Anterior cingulate cortex (tissue), 58 donors: ENCODE measurements around the gene DLG1.
A peak's percentile ranks its signal among the peaks of the same experiment; 100 is the strongest.

Source experiments
- DNase-seq, 58 donors: peaks; one replicate each; lab custom pipeline; 2025; lab: John Stamatoyannopoulos, UW

The DLG1 gene

DNA sequence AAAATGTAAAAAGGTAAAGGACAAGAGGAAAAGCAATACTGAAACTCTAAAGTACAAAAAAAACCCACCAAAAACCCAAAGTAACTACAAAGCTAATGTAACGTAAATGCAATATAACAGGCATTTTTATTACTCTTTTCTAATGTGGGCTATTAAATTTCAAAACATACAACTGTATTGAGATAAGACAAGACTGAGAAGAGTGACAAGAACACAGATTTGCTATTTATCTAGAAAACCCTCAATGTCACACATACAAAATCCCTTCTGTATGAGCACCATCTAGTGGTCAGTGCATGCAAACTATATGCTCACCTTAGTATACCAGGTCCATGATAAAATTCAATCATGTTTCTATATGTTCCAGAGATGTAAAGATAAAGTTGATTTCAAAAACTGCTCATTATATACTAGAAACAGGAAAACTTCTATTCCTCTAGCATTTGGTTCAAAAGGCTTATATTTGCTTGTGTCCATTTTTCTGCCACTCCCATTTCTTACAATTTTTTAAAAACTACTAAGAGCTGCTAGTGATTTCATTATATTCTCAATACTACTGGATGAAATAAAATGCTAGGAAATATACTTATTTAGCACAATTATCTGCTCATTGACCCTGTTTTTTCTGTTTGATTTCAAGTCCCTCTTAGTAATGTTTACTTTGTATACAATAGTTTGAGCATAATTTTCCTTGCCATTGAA lies 111.4 kb downstream of the DLG1 start:
- DNase-seq: peak in 5 of 58 donors; percentile 1 to 50 (median 8)

DNA sequence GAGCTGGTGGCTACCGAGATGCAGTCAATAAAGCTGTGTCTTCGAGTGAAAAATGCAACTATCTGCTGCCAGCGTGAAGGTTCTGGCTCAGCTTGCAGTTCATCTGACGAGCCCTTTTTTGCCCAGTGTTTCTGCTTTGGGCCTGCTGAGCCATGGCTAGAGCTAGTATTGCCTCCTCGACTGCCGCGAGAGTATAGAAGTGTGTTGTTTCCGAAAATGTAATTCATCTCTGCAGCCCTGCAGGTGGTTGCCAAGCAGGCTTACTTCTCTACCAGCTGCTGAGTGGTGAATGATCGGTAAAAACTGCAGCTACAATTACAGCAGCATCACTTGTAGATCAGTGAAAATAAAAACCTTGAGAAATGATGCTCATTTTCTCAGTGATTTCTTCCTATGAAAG lies 114.8 kb downstream of the DLG1 start:
- peak in 33 of 58 donors; percentile 5 to 61 (median 18) for DNase-seq

DNA sequence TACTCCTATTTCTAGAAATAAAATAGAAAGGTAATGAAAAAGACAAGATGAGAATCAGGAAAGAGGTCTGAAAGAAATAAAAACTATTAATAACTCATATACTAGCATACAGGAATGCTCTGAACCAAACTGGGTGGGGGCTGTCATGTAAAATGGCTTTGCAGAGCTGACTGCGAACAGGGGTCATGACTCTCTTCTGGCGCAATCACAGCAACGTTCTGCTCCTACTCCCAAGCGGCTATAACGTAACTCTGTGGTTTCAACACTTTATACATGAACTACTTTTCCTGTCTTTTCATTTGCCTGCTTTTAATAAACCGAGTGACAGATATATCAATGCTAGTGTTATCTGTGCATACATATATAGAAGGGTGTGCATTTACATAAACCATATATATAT lies 116.7 kb downstream of the DLG1 start:
- peak in 1 of 58 donors; percentile 4 for DNase-seq

DNA sequence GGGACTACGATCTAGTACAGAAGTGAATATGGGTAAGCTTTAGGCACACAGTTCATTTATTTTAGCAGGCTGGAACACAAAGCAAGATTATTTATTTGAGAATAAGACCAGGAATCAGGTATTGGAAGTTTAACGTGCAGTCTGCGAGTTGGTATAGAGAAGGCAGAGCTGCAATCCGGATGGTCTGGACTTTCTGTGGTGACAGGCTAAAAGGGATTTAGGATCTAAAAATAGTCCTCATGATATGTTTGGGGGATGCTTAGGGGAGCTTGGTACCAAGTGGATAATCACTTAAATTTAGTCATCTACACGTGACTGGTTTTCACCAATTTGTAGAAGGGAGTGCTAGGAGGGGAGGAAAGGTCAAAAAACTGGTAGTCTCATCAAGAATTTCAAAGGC lies 119.4 kb downstream of the DLG1 start:
- no peak for DNase-seq

DNA sequence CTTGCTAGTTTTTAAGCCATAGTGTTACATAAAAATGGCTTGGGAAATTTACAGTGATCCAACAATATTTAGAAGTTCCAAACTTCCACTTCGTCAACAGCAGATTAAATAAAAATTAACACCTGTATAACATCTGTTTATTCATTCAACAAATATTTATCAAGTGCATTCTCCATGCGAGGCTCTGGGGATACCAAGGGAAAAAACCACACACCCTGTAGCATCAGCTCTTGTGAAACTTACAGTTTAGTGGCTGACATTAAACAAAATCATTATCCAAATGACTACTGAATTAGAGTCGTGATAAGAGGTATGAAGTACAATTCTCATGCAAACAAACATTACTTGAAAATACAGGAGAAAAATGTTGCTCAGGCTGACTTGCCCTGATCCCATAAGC lies 122.9 kb downstream of the DLG1 start:
- DNase-seq: no peak

DNA sequence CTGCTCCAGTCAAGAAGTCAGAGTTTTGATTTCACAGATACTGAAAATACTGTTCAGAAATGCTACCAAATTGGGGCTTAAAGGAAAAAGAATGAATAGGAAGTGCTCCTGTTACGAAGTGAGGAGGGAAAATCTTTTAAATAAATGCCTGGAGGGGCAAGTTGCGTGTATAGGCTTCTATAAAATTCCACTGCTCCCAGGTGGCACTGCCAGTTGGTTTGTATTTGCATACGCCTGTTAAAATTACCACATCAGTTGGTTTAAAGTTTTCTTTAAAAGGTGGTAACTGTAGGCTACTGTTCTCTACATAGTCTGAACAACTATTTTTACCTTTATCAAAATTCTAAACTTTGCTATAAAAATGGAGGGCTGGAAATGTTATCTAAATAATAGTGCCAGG lies 123.5 kb downstream of the DLG1 start:
- no peak for DNase-seq

DNA sequence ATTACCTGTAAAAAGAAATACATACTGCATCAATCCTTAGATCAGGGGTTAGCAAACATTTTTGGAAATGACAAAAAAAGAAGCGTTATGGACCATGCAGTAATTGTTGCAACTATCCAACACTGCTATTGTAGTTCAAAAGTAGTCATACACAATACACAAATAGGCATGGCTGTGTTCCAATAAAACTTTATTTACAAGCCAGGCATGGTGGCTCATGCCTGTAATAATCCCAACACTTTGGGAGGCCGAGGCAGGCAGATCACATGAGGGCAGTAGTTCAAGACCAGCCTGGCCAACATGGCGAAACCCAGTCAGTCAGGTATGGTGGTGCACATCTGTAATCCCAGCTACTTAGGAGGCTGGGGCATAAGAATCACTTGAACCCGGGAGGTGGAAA lies 124.8 kb downstream of the DLG1 start:
- no peak for DNase-seq

DNA sequence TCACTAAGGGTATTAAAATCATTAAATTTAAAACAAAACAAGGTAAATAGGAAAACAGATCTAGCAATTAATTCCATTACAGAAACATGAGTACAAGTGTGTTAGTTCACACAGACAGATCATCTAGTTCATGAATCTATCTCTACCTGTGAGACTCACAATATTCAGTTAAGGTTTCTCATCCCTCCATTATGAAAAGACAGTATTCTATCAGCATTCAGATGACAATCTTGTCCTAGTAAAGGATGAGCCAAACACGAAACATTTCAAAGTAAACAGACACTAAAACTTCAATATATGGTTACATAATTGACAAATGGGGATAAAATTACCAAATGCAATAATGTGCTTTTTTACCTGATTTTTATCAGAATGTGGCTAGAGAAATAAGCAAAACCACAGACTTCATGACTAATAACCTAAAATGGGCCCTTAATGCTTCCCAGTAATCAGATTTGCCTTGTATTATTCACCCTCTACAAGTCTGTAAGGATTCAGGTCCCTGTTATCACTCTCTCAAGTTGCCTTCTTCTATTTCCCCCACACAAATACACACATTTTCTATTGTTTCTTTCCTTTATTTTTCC lies 126.8 kb downstream of the DLG1 start:
- DNase-seq: no peak

DNA sequence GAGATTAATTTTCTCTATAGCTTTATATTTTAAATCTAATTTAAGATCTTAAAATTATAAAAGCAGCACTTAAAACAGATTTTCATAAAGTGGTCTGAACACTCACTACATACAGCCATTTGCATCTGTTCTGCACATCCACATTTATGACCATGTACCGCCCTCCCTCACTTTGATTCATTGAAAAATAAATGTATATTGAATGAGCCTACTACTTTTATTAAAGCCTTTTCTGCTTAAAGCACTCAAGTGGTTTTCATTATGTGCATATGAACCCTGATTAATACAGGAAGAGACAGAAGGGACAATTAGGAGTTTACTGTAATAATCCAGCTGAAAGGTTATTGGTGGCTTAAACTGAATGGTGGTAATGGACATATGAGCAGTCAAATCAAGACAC lies 129.4 kb downstream of the DLG1 start:
- no peak for DNase-seq

DNA sequence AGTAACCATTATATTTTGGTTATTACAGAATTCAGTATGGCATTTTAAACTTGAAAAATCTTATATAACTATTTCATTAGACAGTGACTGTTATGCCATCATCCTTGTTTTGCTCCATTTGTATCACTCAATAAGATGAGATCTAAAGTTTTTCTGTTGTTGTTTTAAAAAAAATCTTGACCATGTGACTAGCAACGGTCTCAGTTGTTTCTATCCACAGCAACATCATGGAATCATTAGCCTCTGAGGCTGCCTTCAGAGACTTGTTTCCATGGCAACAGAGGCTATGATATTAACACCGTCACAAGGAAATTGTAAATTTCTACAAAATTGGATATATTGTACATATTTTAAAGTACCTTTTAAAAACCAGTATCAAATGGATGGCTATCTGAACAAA lies 129.8 kb downstream of the DLG1 start:
- peak in 1 of 58 donors; percentile 4 for DNase-seq

DNA sequence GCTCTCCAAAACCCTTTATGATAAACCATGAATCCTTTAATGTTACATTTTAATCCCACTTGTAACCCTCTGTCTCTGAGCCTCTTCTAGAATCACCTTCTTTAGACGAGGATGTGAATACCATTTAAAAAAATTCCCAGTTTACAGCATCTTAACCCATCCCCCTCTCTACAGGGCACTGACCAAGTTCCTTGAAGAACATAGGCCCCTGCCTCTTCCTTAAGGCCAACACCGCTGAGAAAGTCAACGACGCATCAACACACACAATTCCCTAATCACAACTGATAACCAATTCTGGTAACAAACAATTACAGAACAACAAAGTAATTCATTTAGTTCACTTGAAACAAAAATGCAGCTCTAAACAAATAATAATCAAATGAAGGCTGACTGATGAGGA lies 130.3 kb downstream of the DLG1 start:
- no peak for DNase-seq

DNA sequence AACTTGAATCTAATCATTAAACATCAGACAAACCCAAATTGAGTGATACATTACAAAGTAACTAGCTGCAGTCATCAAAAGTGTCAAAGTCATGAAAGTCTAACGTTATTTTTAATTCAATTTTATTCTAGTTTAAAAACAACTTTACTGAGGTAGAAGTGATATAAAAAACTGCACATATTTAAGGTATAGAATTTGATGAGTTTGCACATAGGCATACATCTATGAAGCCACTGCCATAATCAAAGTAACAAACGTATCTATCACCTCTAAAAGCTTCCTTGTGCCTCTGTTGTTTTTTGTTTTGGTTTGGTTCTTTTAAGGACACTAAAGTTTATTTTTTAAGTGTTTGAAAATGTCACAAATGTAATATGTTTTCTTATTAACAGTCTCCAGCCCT lies 130.9 kb downstream of the DLG1 start:
- no peak for DNase-seq

DNA sequence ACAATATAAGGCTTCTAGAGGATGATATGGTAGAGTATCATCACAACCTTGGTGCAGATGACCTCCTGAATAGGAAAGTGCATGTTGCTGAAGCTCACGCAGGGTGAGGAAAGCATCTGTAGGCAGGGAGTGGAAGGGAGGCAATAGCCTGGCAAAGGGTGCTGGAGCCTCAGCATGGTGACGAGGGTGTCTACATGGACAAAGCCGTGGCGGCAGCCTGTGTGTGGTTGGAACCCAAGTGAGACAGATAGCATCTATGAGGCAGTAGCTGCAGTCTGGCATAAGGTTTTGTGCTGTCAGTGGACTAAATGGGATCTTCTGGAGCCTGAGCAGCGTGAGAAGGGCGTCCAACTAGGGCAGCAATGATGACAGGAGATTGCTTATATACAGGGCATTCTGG lies 132.5 kb downstream of the DLG1 start:
- peak in 2 of 58 donors; percentile 1 to 8 for DNase-seq

DNA sequence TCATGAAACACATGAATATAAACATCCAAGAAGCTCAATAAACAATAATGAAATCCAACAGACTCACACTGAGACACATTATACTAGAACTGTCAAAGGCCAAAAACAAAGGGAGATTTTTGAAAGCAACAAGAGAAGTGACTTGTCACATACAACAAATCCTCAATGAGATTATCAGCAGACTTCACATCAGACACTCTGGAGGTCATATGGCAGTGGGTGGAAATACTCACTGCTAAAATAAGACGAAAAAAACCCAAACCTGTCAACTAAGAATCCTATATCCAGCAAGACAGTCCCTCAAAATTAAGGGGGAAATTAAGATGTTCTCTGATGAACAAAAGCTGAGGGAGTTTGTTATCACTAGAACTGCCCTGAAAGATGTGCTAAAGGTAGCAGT lies 143.4 kb downstream of the DLG1 start:
- no peak for DNase-seq

DNA sequence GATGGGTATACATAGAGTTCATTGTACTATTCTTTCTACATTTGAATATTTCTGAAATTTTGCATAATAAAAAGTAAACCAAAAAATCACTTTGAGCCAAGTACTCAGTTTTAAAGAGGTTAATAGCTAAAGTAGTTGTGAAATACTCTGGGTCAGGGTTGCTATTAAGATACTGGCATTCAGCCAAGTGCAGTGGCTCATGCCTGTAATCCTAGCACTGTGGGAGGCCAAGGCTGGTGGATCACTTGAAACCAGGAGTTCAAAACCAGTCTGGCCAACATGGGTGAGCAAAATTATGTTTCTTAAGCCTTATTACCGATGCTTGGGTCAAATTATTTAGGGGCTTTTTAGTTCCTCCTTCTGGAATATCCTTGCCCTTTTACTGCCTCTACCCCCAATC lies 146.8 kb downstream of the DLG1 start:
- DNase-seq: no peak

DNA sequence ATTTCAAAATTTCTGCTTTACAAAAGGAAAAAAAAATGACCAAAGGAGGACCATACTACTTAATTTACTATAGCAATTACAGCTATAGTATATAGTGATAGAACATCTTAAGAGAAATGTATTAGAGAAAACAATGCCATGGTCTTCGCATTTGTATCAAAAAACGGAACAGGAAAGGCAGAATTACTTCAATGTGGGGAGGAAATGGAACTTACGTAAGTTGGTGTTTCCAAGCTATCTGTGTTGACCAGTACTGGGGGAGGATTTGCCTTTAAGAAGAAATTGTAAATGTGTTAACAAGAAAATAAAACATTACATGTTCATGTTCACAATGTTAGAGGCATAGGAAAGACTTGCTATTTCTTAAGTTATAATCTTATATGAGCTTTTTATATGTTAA lies 148.9 kb downstream of the DLG1 start:
- DNase-seq: no peak

DNA sequence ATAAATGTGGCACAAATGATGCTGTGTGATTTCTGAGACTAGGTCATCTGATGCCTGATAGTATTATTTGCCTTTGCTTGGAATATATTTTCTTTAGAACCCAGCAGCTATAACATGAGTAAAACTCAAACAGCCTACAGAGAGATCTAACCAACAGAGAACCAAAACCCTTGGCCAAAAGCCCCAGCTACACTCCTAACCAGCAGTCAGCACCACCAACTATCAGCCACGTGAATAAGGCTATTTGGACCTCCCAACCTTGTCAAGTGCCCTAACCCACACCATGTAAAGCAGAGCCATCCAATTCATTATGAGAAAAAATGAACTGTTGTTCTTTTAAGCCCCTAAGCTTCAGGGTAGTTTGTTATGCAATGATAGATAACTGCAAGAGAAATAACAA lies 154.2 kb downstream of the DLG1 start:
- no peak for DNase-seq

DNA sequence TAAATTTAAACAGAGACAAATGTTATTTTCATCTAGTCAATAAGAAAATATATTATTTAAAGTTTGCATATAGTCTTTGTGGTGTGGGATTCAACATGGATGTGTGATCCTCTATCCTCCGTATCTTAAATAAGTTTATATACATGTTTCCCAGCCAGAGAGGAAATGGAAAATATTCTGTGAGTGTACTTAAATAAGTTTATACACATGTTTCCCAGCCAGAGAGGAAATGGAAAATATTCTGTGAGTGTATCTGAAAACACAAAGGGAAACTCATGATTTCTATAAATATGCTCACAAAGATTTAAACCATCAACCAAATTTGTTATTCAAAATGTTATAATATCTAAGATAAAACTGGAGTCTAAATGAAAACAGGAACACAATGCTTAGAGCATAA lies 158.8 kb downstream of the DLG1 start:
- no peak for DNase-seq

DNA sequence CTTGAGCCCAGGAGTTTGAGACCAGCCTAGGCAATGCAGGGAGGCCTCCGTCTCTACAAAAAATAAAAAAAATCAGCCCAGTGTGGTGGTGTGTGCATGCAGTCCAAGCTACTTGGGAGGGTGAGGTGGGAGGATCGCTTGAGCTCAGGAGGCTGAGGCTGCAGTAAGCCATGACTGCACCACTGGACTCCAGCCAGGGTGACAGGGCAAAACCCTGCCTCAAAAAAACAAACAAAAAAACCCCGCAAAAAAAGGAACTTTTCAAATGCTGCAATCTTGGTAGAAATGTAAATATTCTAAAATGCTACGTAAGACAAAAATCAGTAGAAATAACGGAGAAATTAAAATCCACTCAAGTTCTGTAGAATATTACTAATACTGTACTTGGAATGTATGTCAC lies 160.7 kb downstream of the DLG1 start:
- no peak for DNase-seq

DNA sequence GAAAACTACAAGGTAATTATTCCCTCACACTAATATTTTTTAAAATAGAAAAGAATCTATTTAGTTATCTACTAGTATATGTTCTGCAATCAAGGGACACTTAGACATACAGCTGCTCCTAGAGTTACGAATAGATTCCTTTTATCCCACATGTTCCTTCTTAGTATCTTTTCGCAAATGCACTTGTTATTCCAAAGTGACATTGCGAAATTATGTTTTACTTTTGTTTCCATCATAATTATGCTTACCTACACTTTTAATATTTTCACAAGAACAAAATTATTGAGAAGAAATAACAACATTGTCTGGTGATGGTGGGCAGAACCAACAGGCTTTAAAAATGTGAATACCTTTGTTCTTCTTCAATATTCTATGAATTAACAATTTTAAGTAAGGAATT lies 161.7 kb downstream of the DLG1 start:
- DNase-seq: no peak

DNA sequence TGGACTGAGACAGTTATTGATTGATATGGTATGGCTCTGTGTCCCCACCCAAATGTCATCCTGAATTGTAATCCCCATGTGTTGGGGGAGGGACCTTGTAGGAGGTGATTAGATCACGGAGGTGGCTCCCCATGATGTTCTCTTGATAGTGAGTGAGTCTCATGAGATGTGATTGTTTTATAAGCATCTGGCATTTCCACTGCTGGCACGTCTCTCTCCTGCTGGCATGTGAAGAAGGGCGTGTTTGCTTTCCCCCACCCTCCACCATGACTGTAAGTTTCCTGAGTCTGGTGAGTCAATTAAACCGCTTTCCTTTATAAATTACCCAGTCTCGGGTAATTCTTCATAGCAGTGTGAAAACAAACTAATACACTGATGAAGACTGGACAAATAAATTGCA lies 163.2 kb downstream of the DLG1 start:
- no peak for DNase-seq

DNA sequence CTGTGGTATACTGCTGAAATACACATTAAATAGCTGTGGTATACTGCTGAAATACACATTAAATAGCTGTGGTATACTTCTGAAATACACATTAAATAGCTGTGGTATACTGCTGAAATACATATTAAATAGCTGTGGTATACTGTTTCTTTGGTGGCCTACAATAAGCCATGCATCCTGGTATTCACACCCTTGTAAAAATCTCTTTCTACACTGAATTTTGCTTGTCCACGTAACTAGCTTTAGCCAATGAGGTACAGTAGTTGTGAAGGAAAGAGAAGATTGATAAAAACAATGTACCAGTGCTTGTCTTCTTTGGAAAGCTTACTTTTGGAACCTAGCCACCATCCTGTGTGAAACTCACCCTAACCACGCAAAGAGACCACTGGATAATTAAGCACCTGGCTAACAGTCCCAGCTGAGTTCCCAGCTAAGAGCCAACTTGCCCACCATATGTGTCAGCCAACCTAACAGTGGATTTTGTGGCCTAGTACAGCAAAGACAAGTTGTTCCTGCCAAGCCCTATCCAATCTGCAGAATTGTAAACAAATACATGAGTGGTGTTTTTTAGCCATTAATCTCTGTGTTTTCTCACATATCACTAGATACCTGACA lies 165.4 kb downstream of the DLG1 start:
- DNase-seq: no peak
